DND-41 (cell line): ENCODE results near the gene SYT4.
"Not testable (repeated sequence)": the region's sequence is repeated elsewhere in the genome, so short reads cannot be mapped to it uniquely, and the experiment has no call there.

Source experiments
- CTCF ChIP-seq: IDR thresholded peaks from 2 replicates; pipeline ENCODE4 v1.5.1; 2012; ENCODE audit warnings: borderline replicate concordance, low read length, moderate library complexity, mild to moderate bottlenecking; ENCODE audit not compliant: poor library complexity, severe bottlenecking; ENCODE audit errors: extremely low read depth
- EZH2 ChIP-seq: IDR thresholded peaks from 3 replicates; pipeline ENCODE4 v1.6.1; 2012; ENCODE audit warnings: borderline replicate concordance, low read depth, mild to moderate bottlenecking, moderate library complexity, low read length, inconsistent platforms; ENCODE audit not compliant: severe bottlenecking

DNA sequence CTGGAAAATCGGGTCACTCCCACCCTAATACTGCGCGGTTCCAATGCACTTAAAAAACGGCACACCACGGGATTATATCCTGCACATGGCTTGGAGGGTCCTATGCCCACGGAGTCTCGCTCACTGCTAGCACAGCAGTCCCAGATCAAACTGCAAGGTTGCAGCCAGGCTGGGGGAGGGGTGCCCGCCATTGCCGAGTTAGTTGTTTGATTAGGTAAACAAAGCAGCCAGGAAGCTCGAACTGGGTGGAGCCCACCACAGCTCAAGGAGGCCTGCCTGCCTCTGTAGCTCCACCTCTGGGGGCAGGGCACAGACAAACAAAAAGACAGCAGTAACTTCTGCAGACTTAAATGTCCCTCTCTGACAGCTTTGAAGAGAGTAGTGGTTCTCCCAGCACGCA is 8.9 kb upstream of the SYT4 start:
- TF ChIP-seq CTCF, EZH2: not testable (repeated sequence)
